PC-3 (cell line): ENCODE results near the gene SERINC1. TPM values are rescaled to one million over a fixed set of nuclear protein-coding genes. Genes with fewer than 3 reads are reported as not detected.

Experiments used
- ATAC-seq: fragments of 200-7000 bp; cut with Tn5 transposase; 2 replicates; pipeline ENCODE4 v1.9.1; 2020; ENCODE audit warnings: mild to moderate bottlenecking, moderate library complexity
- BruUV-seq: library from RNA; stranded (reverse); fragments of 400-500 nt; replicated peaks from 2 replicates; lab custom pipeline; 2021; lab: Mats Ljungman, UMichigan
- CTCF ChIA-PET: fragments of 300-600 bp; sonication (Branson Sonifier 250); formaldehyde crosslinking; loops from one replicate; lab custom pipeline; 2022; ENCODE audit warnings: antibody characterized with exemption; lab: Charles Lee
- POLR2A ChIA-PET: fragments of 300-600 bp; sonication (Branson Sonifier 250); formaldehyde crosslinking; loops from one replicate; lab custom pipeline; 2022; ENCODE audit warnings: antibody characterized with exemption; ENCODE audit not compliant: unreplicated experiment; lab: Charles Lee
- DNase-seq: peaks from one replicate; pipeline ENCODE4 v3.0.0-alpha.2; 2015
- H2AFZ ChIP-seq: fragments of 300-600 bp; sonication (generic); 2 replicates; pipeline ENCODE4 v1.6.0; 2016; ENCODE audit warnings: antibody characterized with exemption, low read length
- H3F3A ChIP-seq: fragments of 300-600 bp; sonication (generic); one replicate; pipeline ENCODE4 v1.6.0; 2017; ENCODE audit warnings: antibody characterized with exemption, low read length, control low read depth, mild to moderate bottlenecking; ENCODE audit not compliant: unreplicated experiment
- H3K27ac ChIP-seq: fragments of 300-600 bp; sonication (generic); 2 replicates; pipeline ENCODE4 v1.5.1; 2016; ENCODE audit warnings: mild to moderate bottlenecking, low read length
- H3K27me3 ChIP-seq: fragments of 300-600 bp; sonication (generic); 2 replicates; pipeline ENCODE4 v1.6.1; 2016; ENCODE audit warnings: low read length, mixed read lengths
- H3K36me3 ChIP-seq: fragments of 300-600 bp; sonication (generic); 2 replicates; pipeline ENCODE4 v1.6.1; 2016; ENCODE audit warnings: low read depth, mixed run types, low read length, mixed read lengths
- H3K4me1 ChIP-seq: fragments of 300-600 bp; sonication (generic); 2 replicates; pipeline ENCODE4 v1.5.1; 2016; ENCODE audit warnings: low read length; ENCODE audit not compliant: insufficient read depth
- H3K4me2 ChIP-seq: fragments of 300-600 bp; sonication (generic); 2 replicates; pipeline ENCODE4 v1.6.0; 2016; ENCODE audit warnings: low read length
- H3K4me3 ChIP-seq: fragments of 300-600 bp; sonication (generic); 2 replicates; pipeline ENCODE4 v1.5.1; 2016; ENCODE audit warnings: mild to moderate bottlenecking, low read length, mixed read lengths
- H3K79me2 ChIP-seq: fragments of 300-600 bp; sonication (generic); 2 replicates; pipeline ENCODE4 v1.6.1; 2017; ENCODE audit warnings: low read length, mixed read lengths
- H3K9ac ChIP-seq: fragments of 300-600 bp; sonication (generic); 2 replicates; pipeline ENCODE4 v1.6.0; 2016; ENCODE audit warnings: mild to moderate bottlenecking, low read length
- H3K9me2 ChIP-seq: fragments of 300-600 bp; sonication (generic); replicated peaks from 2 replicates; pipeline ENCODE4 v1.6.1; 2016; ENCODE audit warnings: mixed run types, low read length, mixed read lengths
- H3K9me3 ChIP-seq: fragments of 300-600 bp; sonication (generic); 2 replicates; pipeline ENCODE4 v1.6.1; 2016; ENCODE audit warnings: low read length, mixed read lengths
- H4K20me1 ChIP-seq: fragments of 300-600 bp; sonication (generic); 2 replicates; pipeline ENCODE4 v1.6.1; 2016; ENCODE audit warnings: low read length, mixed read lengths
- CTCF ChIP-seq: fragments of 300-600 bp; sonication (generic); conservative IDR thresholded peaks from 2 replicates; pipeline ENCODE4 v1.5.1; 2017; ENCODE audit warnings: antibody characterized with exemption, low read depth, mild to moderate bottlenecking, low read length
- EZH2 ChIP-seq: fragments of 300-600 bp; sonication (generic); IDR thresholded peaks from one replicate; pipeline ENCODE4 v1.6.1; 2017; ENCODE audit warnings: antibody characterized with exemption, mild to moderate bottlenecking, low read length; ENCODE audit not compliant: unreplicated experiment
- EZH2phosphoT487 ChIP-seq: fragments of 300-600 bp; sonication (generic); IDR thresholded peaks from 2 replicates; pipeline ENCODE4 v1.6.1; 2018; ENCODE audit warnings: mild to moderate bottlenecking, antibody characterized with exemption, low read length, borderline replicate concordance
- intact Hi-C: fragments of 100-400 bp; cut with micrococcal nuclease; formaldehyde crosslinking; loops from 2 replicates; pipeline ENCODE4 v1.9.0; 2023
- total RNA-seq: library from RNA; depleted of rRNA; stranded (reverse); fragments of >200 nt; gene quantifications from 2 replicates; pipeline ENCODE4 v1.2.3, GENCODE V29; 2014

The SERINC1 gene
- total RNA-seq, 1 experiment from 2014 or later = 31.7 TPM

- no peaks in the 10 kb centered on the region; the same call in 1 of the 2 replicates for H3K36me3 ChIP-seq
- no peaks in the 10 kb centered on the region for H3K27me3 ChIP-seq
- ChIA-PET POLR2A (no interaction called here), CTCF (no interaction called here)
- H3K9ac ChIP-seq = no peak overlapping the region
- H3K9me3 ChIP-seq = no peaks in the 10 kb centered on the region
- no peaks in the 10 kb centered on the region for H3F3A ChIP-seq
- H3K9me2 ChIP-seq = no peaks in the 10 kb centered on the region
- no peak for TF ChIP-seq EZH2
- no peak for TF ChIP-seq CTCF
- TF ChIP-seq EZH2phosphoT487 = no peak
- H2AFZ ChIP-seq = no peak overlapping the region
- ATAC-seq (no peak), DNase-seq (no peak)
- no peaks in the 10 kb centered on the region for H4K20me1 ChIP-seq
- H3K4me3 ChIP-seq = no peak overlapping the region
- no peak overlapping the region for H3K27ac ChIP-seq
- no TSS peak for BruUV-seq
- intact Hi-C loops = no loop called here
- no peak overlapping the region for H3K4me2 ChIP-seq
- H3K4me1 ChIP-seq = no peaks in the 10 kb centered on the region
- no peaks in the 10 kb centered on the region for H3K79me2 ChIP-seq
Measured at GRCh38 chr6:122429323-122429722, 42.3 kb downstream of the SERINC1 start.

- H4K20me1 ChIP-seq = no peaks in the 10 kb centered on the region
- no peak overlapping the region for H2AFZ ChIP-seq
- no peaks in the 10 kb centered on the region for H3F3A ChIP-seq
- ATAC-seq (no peak), DNase-seq (no peak)
- H3K9me2 ChIP-seq = no peaks in the 10 kb centered on the region
- intact Hi-C loops = no loop called here
- no peak overlapping the region for H3K4me3 ChIP-seq
- no peaks in the 10 kb centered on the region for H3K79me2 ChIP-seq
- H3K27me3 ChIP-seq = no peaks in the 10 kb centered on the region
- BruUV-seq = no TSS peak
- no peaks in the 10 kb centered on the region for H3K9me3 ChIP-seq
- no peaks in the 10 kb centered on the region; the same call in 1 of the 2 replicates for H3K36me3 ChIP-seq
- ChIA-PET POLR2A (no interaction called here), CTCF (no interaction called here)
- no peaks in the 10 kb centered on the region for H3K4me1 ChIP-seq
- H3K4me2 ChIP-seq = no peak overlapping the region
- H3K27ac ChIP-seq = no peak overlapping the region
- no peak overlapping the region for H3K9ac ChIP-seq
- no peak for TF ChIP-seq EZH2phosphoT487
- TF ChIP-seq EZH2 = no peak
- TF ChIP-seq CTCF = no peak
Measured at GRCh38 chr6:122428781-122429180, 42.8 kb downstream of the SERINC1 start.

GRCh38 chr6:122426597-122426996 lies 45.0 kb downstream of the SERINC1 start:
- Histone ChIP-seq H3K4me3 (no peak overlapping the region), H3K9ac (no peak overlapping the region), H3K4me2 (no peak overlapping the region), H3K36me3 (no peaks in the 10 kb centered on the region; the same call in 1 of the 2 replicates), H2AFZ (no peak overlapping the region), H4K20me1 (no peaks in the 10 kb centered on the region), H3K79me2 (no peaks in the 10 kb centered on the region), H3K27ac (no peak overlapping the region), H3K4me1 (no peaks in the 10 kb centered on the region), H3K9me2 (no peaks in the 10 kb centered on the region), H3K27me3 (no peaks in the 10 kb centered on the region), H3K9me3 (no peaks in the 10 kb centered on the region), H3F3A (no peaks in the 10 kb centered on the region)
- ChIA-PET CTCF (interaction anchor here (0.6 kb wide), 1 partner anchor 10 kb away, joined by 4 read pairs; no protein-coding TSS in a partner anchor), POLR2A (no interaction called here)
- DNase-seq (no peak), ATAC-seq (no peak)
- intact Hi-C loops = no loop called here
- no TSS peak for BruUV-seq
- TF ChIP-seq EZH2phosphoT487 (no peak), CTCF (no peak), EZH2 (no peak)
